ENCODE measurements around the gene TAS2R20. TPM values are rescaled to one million over a fixed set of nuclear protein-coding genes. Genes with fewer than 3 reads are reported as not detected.
"Not testable (repeated sequence)": the region's sequence is repeated elsewhere in the genome, so short reads cannot be mapped to it uniquely, and the experiment has no call there.

TAS2R20 gene
- polyA plus RNA-seq, 1 of the 3 experiments (the other 2 are of a cell fraction), result 0.33 TPM

DNA sequence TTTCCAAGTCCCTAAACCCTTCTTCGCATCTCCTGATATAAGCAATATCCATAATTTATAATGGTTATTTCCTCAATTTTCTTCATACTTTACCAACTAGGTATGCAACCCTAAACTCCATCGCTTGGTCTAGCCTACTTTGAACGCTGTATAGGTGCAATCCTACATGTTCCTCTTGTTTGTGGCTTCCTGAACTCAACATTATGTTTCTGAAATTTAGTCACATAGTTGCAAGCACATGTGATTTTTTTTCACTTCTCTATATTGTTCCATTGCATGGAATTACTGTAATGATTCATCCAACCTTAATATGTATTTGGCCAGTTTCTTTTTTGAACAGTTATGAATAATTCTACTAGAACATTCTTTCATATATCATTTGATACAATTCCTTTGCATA is 35.9 kb upstream of the TAS2R20 start:
- H3K4me2 ChIP-seq; H3K27me3 ChIP-seq (ENCODE audit: insufficient read depth); H3K4me1 ChIP-seq (ENCODE audit: control insufficient read depth in 1 of 2, insufficient read depth in 2 of 2, low read depth in 1 of 2, low read length in 1 of 2); CTCF ChIA-PET; H3K9me3 ChIP-seq; H2AFZ ChIP-seq (ENCODE audit: low read depth); H3K9me2 ChIP-seq; H3K79me2 ChIP-seq (ENCODE audit: insufficient read depth); POLR2A ChIA-PET; H3K27ac ChIP-seq (ENCODE audit: low read depth in 2 of 2, low read length in 1 of 2); H4K20me1 ChIP-seq (ENCODE audit: insufficient read depth); H3K9ac ChIP-seq; DNase-seq; H3K4me3 ChIP-seq (ENCODE audit: low read depth in 2 of 2, low read length in 1 of 2); H3F3A ChIP-seq (replicated peaks; ENCODE audit: insufficient read depth): not testable (repeated sequence)
- WGBS (ENCODE audit: low lambda C conversion rate), result 89% methylated on average over 1 of the region's 3 CpGs
- H3K36me3 ChIP-seq (replicated peaks in 1 of 2; ENCODE audit: control insufficient read depth in 1 of 2, insufficient read depth in 2 of 2, low read length in 1 of 2), result peaks cover 7 to 26% of the 10 kb centered on the region in 2 experiments

DNA sequence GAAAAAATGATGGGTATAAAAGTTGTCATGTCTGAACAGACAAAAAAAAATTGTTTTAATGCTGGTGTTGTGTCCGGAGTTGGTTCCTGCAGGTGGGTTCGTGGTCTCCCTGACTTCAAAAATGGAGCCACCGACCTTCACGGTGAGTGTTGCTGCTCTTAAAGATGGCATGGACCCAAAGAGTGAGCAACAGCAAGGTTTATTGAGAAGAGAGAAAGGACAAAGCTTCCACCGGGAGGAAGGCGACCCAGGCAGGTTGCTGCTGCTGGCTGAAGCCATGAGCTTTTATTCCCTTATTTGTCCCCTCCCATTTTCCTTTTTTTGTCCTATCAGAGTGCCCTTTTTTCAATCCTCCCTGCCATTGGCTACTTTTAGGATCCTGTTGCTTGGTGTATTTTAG is 33.2 kb upstream of the TAS2R20 start, which contains the start of gene TAS2R31:
Gene TAS2R31, minus strand, starts transcription at position 101 of the 400 bp plus-strand sequence. Its CDS starts 72 bp downstream, at position 29.
- Histone ChIP-seq H4K20me1 (ENCODE audit: insufficient read depth) (no peaks in the 10 kb centered on the region), H3K4me3 (ENCODE audit: low read depth in 2 of 2, low read length in 1 of 2) (no peak within 1 kb of the TSS), H3K36me3 (replicated peaks in 1 of 2; ENCODE audit: control insufficient read depth in 1 of 2, insufficient read depth in 2 of 2, low read length in 1 of 2) (peaks cover 13 to 24% of the 10 kb centered on the region in 2 experiments), H3K9ac (no peak within 1 kb of the TSS), H3F3A (replicated peaks; ENCODE audit: insufficient read depth) (no peaks in the 10 kb centered on the region), H3K4me2 (no peak within 1 kb of the TSS), H3K27ac (ENCODE audit: low read depth in 2 of 2, low read length in 1 of 2) (no peak within 1 kb of the TSS), H2AFZ (ENCODE audit: low read depth) (no peak within 1 kb of the TSS), H3K79me2 (ENCODE audit: insufficient read depth) (no peaks in the 10 kb centered on the region; the same call in 1 of the 2 replicates), H3K27me3 (ENCODE audit: insufficient read depth) (no peaks in the 10 kb centered on the region), H3K9me2 (no peaks in the 10 kb centered on the region), H3K9me3 (no peaks in the 10 kb centered on the region), H3K4me1 (ENCODE audit: control insufficient read depth in 1 of 2, insufficient read depth in 2 of 2, low read depth in 1 of 2, low read length in 1 of 2) (no peaks in the 10 kb centered on the region)
- 98% methylated on average over 6 of the region's 6 CpGs for WGBS (ENCODE audit: low lambda C conversion rate)
- DNase-seq, result no peak
- ChIA-PET POLR2A (no interaction called here), CTCF (no interaction called here)
- no peak for TF ChIP-seq NRF1 (IDR thresholded peaks at IDR 0.05; ENCODE audit: low read depth, low read length)
- no peak for TF ChIP-seq FOXM1 (IDR thresholded peaks at IDR 0.05; ENCODE audit: low read depth)
- TF ChIP-seq, protein P1, sequence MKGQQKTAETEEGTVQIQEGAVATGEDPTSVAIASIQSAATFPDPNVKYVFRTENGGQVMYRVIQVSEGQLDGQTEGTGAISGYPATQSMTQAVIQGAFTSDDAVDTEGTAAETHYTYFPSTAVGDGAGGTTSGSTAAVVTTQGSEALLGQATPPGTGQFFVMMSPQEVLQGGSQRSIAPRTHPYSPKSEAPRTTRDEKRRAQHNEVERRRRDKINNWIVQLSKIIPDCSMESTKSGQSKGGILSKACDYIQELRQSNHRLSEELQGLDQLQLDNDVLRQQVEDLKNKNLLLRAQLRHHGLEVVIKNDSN (IDR thresholded peaks at IDR 0.05; ENCODE audit: borderline replicate concordance, low read depth), result no peak
- TF ChIP-seq ELF1 (IDR thresholded peaks at IDR 0.05), result no peak
- TF ChIP-seq EP300 (IDR thresholded peaks at IDR 0.05; ENCODE audit: borderline replicate concordance in 1 of 2, low read depth in 1 of 2, low read length in 1 of 2), result no peak
- no peak for TF ChIP-seq PBX3 (IDR thresholded peaks at IDR 0.05)
- TF ChIP-seq, protein P2, sequence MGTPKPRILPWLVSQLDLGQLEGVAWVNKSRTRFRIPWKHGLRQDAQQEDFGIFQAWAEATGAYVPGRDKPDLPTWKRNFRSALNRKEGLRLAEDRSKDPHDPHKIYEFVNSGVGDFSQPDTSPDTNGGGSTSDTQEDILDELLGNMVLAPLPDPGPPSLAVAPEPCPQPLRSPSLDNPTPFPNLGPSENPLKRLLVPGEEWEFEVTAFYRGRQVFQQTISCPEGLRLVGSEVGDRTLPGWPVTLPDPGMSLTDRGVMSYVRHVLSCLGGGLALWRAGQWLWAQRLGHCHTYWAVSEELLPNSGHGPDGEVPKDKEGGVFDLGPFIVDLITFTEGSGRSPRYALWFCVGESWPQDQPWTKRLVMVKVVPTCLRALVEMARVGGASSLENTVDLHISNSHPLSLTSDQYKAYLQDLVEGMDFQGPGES (IDR thresholded peaks at IDR 0.05; ENCODE audit: low read depth, low read length), result no peak
- TF ChIP-seq, protein P3, sequence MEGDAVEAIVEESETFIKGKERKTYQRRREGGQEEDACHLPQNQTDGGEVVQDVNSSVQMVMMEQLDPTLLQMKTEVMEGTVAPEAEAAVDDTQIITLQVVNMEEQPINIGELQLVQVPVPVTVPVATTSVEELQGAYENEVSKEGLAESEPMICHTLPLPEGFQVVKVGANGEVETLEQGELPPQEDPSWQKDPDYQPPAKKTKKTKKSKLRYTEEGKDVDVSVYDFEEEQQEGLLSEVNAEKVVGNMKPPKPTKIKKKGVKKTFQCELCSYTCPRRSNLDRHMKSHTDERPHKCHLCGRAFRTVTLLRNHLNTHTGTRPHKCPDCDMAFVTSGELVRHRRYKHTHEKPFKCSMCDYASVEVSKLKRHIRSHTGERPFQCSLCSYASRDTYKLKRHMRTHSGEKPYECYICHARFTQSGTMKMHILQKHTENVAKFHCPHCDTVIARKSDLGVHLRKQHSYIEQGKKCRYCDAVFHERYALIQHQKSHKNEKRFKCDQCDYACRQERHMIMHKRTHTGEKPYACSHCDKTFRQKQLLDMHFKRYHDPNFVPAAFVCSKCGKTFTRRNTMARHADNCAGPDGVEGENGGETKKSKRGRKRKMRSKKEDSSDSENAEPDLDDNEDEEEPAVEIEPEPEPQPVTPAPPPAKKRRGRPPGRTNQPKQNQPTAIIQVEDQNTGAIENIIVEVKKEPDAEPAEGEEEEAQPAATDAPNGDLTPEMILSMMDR (IDR thresholded peaks at IDR 0.05), result no peak
- TF ChIP-seq TEAD4 (IDR thresholded peaks at IDR 0.05; ENCODE audit: borderline replicate concordance, insufficient read depth), result no peak
- no peak for TF ChIP-seq YY1 (IDR thresholded peaks at IDR 0.05; ENCODE audit: low read depth)
- TF ChIP-seq RXRA (IDR thresholded peaks at IDR 0.05; ENCODE audit: borderline replicate concordance, low read depth), result no peak
- TF ChIP-seq MXI1 (IDR thresholded peaks at IDR 0.05; ENCODE audit: low read depth, low read length), result no peak
- TF ChIP-seq RAD21 (IDR thresholded peaks at IDR 0.05; ENCODE audit: low read length), result no peak
- no peak for TF ChIP-seq GATA2 (CRISPR knock-in tag; IDR thresholded peaks at IDR 0.05)
- no peak for TF ChIP-seq POLR2AphosphoS5 (IDR thresholded peaks at IDR 0.05; ENCODE audit: low read depth, low read length)
- no peak for TF ChIP-seq MEF2A (IDR thresholded peaks at IDR 0.05; ENCODE audit: borderline replicate concordance, low read depth)
